Adipose tissue (tissue), 3 donors: Measurements from ENCODE around the gene OR10A5. TPM values are rescaled to one million over a fixed set of nuclear protein-coding genes. Genes with fewer than 3 reads are reported as not detected.
"Not testable (repeated sequence)": the region's sequence is repeated elsewhere in the genome, so short reads cannot be mapped to it uniquely, and the experiment has no call there.

Experiments
- H3K27ac ChIP-seq: one replicate; pipeline ENCODE4 v1.5.1; 2013; ENCODE audit warnings: low read depth, low read length
- WGBS, 3 donors: extraction: QIAGEN DNeasy Blood & Tissue Kit; methylation state at CpG; one replicate each; pipeline ENCODE4 v1.1.7; 2013; 5-methylcytosine and 5-hydroxymethylcytosine counted together
- polyA plus RNA-seq, 3 donors: library from polyadenylated mRNA; stranded (reverse); fragments of 200-250 nt; gene quantifications; one replicate each; pipeline ENCODE4 v1.2.3, GENCODE V29; 2013
- donor health status: healthy with polysubstance abuse.
- donor health status: Bipolar disorder and iron deficiency.
- donor health status: healthy.

The OR10A5 gene
- polyA plus RNA-seq, 3 donors, result not detected

GRCh38 chr11:6862961-6863360 lies 17.5 kb downstream of the OR10A5 start, which contains the start of gene OR10A2:
Gene OR10A2, plus strand, starts transcription at chr11:6863057. Its CDS starts 6,698 bp downstream, at chr11:6869755.
- H3K27ac ChIP-seq, result no peak within 1 kb of the TSS
- WGBS, 3 donors, result 41 to 53% (median 52%) methylated on average over 1 of the region's 1 CpG

GRCh38 chr11:6864438-6864837 lies 19.0 kb downstream of the OR10A5 start:
- H3K27ac ChIP-seq, result no peak overlapping the region
- 75 to 96% (median 82%) methylated on average over 1 of the region's 1 CpG for WGBS, 3 donors

GRCh38 chr11:6871278-6871677 lies 25.8 kb downstream of the OR10A5 start:
- 73 to 89% (median 80%) methylated on average over 1 of the region's 1 CpG for WGBS, 3 donors
- no peak overlapping the region for H3K27ac ChIP-seq

GRCh38 chr11:6875761-6876160 lies 30.3 kb downstream of the OR10A5 start:
- H3K27ac ChIP-seq, result no peak overlapping the region
- 83 to 84% (median 84%) methylated on average over 2 of the region's 2 CpGs for WGBS, 3 donors

GRCh38 chr11:6876325-6876724 lies 30.8 kb downstream of the OR10A5 start, which contains the start of gene OR10A4:
Gene OR10A4, plus strand, starts transcription at chr11:6876625. Its CDS starts 23 bp downstream, at chr11:6876648.
- 73 to 87% (median 85%) methylated on average over 1 of the region's 1 CpG for WGBS, 3 donors
- no peak within 1 kb of the TSS for H3K27ac ChIP-seq

GRCh38 chr11:6876914-6877313 lies 31.4 kb downstream of the OR10A5 start:
- WGBS, 3 donors, result 74 to 93% (median 87%) methylated on average over 3 of the region's 3 CpGs
- no peak overlapping the region for H3K27ac ChIP-seq

- no peak overlapping the region for H3K27ac ChIP-seq
Measured at GRCh38 chr11:6882751-6883150, 37.3 kb downstream of the OR10A5 start.

- WGBS, 3 donors, result 84 to 95% (median 90%) methylated on average over 5 of the region's 5 CpGs
- H3K27ac ChIP-seq, result not testable (repeated sequence)
Measured at GRCh38 chr11:6887711-6888110, 42.2 kb downstream of the OR10A5 start.

GRCh38 chr11:6888830-6889229 lies 43.3 kb downstream of the OR10A5 start:
- WGBS, 3 donors, result 85 to 87% (median 86%) methylated on average over 4 of the region's 4 CpGs
- H3K27ac ChIP-seq, result no peak overlapping the region

- H3K27ac ChIP-seq, result no peak overlapping the region
- WGBS, 3 donors, result 79 to 86% (median 79%) methylated on average over 1 of the region's 1 CpG
Measured at GRCh38 chr11:6889835-6890234, 44.4 kb downstream of the OR10A5 start.

GRCh38 chr11:6892400-6892799 lies 46.9 kb downstream of the OR10A5 start, which contains the start of gene OR2D2:
Gene OR2D2, minus strand, starts transcription at chr11:6892500. Its CDS starts 0 bp downstream, at chr11:6892500.
- WGBS, 3 donors, result 78 to 87% (median 79%) methylated on average over 2 of the region's 2 CpGs

GRCh38 chr11:6894097-6894496 lies 48.6 kb downstream of the OR10A5 start:
- H3K27ac ChIP-seq, result no peak overlapping the region

More at GRCh38 chr11:6892400-6892799, 46.9 kb downstream of the OR10A5 start, which contains the start of gene OR2D2:
- H3K27ac ChIP-seq, result no peak within 1 kb of the TSS

GRCh38 chr11:6895010-6895409 lies 49.5 kb downstream of the OR10A5 start:
- H3K27ac ChIP-seq, result no peak overlapping the region

Other genes with a start within 250 kb of the OR10A5 start
- gene RRP8, start 242.1 kb upstream of the OR10A5 start, polyA plus RNA-seq, result 10 to 100 TPM in 2 of 3 donors, 1 to 10 TPM in 1; 8.6 to 16.0 (median 16.0) TPM
- gene ILK, start 241.9 kb upstream of the OR10A5 start, polyA plus RNA-seq, result 100 to 1,000 TPM; 105 to 149 (median 120) TPM
- 100 to 1,000 TPM in 2 of 3 donors, 10 to 100 TPM in 1; 75.3 to 111 (median 106) TPM for gene TAF10, start 233.5 kb upstream of the OR10A5 start, polyA plus RNA-seq
- 10 to 100 TPM; 18.7 to 49.0 (median 39.9) TPM for gene TPP1, start 226.3 kb upstream of the OR10A5 start, polyA plus RNA-seq
- gene DCHS1, start 189.9 kb upstream of the OR10A5 start, polyA plus RNA-seq, result 1 to 10 TPM; 3.0 to 9.3 (median 8.2) TPM
- gene MRPL17, start 162.3 kb upstream of the OR10A5 start, polyA plus RNA-seq, result 10 to 100 TPM; 23.4 to 34.1 (median 34.0) TPM
- gene OR2AG2, start 73.7 kb upstream of the OR10A5 start, polyA plus RNA-seq, result under 1 TPM in 1 of 3 donors, not detected in 2; 0.02 TPM
- not detected for gene OR2AG1, start 62.7 kb upstream of the OR10A5 start, polyA plus RNA-seq
- gene OR6A2, start 46.0 kb upstream of the OR10A5 start, polyA plus RNA-seq, result not detected
- gene OR10A2, start 17.4 kb downstream of the OR10A5 start, polyA plus RNA-seq, result not detected
- gene OR10A4, start 30.9 kb downstream of the OR10A5 start, polyA plus RNA-seq, result not detected
- gene OR2D2, start 46.8 kb downstream of the OR10A5 start, polyA plus RNA-seq, result not detected
- not detected for gene OR2D3, start 75.3 kb downstream of the OR10A5 start, polyA plus RNA-seq
- 1 to 10 TPM in 1 of 3 donors, under 1 TPM in 2; 0.48 to 2.8 (median 0.90) TPM for gene ZNF215, start 80.7 kb downstream of the OR10A5 start, polyA plus RNA-seq
- gene ZNF214, start 174.7 kb downstream of the OR10A5 start, polyA plus RNA-seq, result under 1 TPM; 0.51 to 0.94 (median 0.90) TPM
- under 1 TPM in 1 of 3 donors, not detected in 2; 0.11 TPM for gene NLRP14, start 174.8 kb downstream of the OR10A5 start, polyA plus RNA-seq
- gene RBMXL2, start 243.3 kb downstream of the OR10A5 start, polyA plus RNA-seq, result not detected